WTC11 (cell line): Measurements from ENCODE around the gene FBXO30. TPM values are rescaled to one million over a fixed set of nuclear protein-coding genes. Genes with fewer than 3 reads are reported as not detected.

ENCODE experiments used
- ATAC-seq: fragments of 200-7000 bp; cut with Tn5 transposase; 2 replicates; pipeline ENCODE4 v1.10.0; 2021; ENCODE audit warnings: mild to moderate bottlenecking, moderate library complexity
- CTCF ChIA-PET: fragments of 300-600 bp; sonication (Branson Sonifier 250); formaldehyde crosslinking; loops from one replicate; lab custom pipeline; 2021; ENCODE audit warnings: antibody characterized with exemption; lab: Charles Lee
- POLR2A ChIA-PET: fragments of 350-600 bp; sonication (Branson Sonifier 250); formaldehyde crosslinking; loops from one replicate; lab custom pipeline; 2021; ENCODE audit warnings: antibody characterized with exemption; lab: Charles Lee
- DNase-seq: peaks from one replicate; pipeline ENCODE4 v3.0.0; 2021; ENCODE audit warnings: low spot score
- H3K27ac Mint-ChIP-seq: 2 replicates; pipeline ENCODE4 v1.8.0; 2021; ENCODE audit warnings: mixed read lengths
- H3K27me3 Mint-ChIP-seq: 2 replicates; pipeline ENCODE4 v1.8.0; 2021; ENCODE audit warnings: low read depth, mild to moderate bottlenecking, moderate library complexity, mixed read lengths
- H3K36me3 Mint-ChIP-seq: 2 replicates; pipeline ENCODE4 v1.8.0; 2021; ENCODE audit warnings: mixed read lengths
- H3K4me1 Mint-ChIP-seq: 2 replicates; pipeline ENCODE4 v1.8.0; 2022; ENCODE audit warnings: mixed read lengths
- H3K4me3 Mint-ChIP-seq: 2 replicates; pipeline ENCODE4 v1.8.0; 2021; ENCODE audit warnings: mild to moderate bottlenecking, moderate library complexity, mixed read lengths
- H3K9me3 Mint-ChIP-seq: 2 replicates; pipeline ENCODE4 v1.8.0; 2021; ENCODE audit warnings: mixed read lengths
- ATF1 ChIP-seq: sonication (generic); formaldehyde crosslinking; IDR thresholded peaks from 2 replicates; pipeline ENCODE4 v1.8.1; 2023; ENCODE audit warnings: mild to moderate bottlenecking, moderate library complexity, missing genetic modification reagents
- CREM ChIP-seq: sonication (generic); formaldehyde crosslinking; IDR thresholded peaks from 2 replicates; pipeline ENCODE4 v1.8.1; 2022; ENCODE audit warnings: mild to moderate bottlenecking, missing genetic modification reagents, moderate library complexity
- FOXJ3 ChIP-seq: sonication (generic); formaldehyde crosslinking; IDR thresholded peaks from 2 replicates; pipeline ENCODE4 v1.9.0; 2021; ENCODE audit warnings: missing genetic modification reagents, mild to moderate bottlenecking, borderline replicate concordance
- GABPB1 ChIP-seq: sonication (generic); formaldehyde crosslinking; IDR thresholded peaks from 2 replicates; pipeline ENCODE4 v1.8.1; 2023; ENCODE audit warnings: mild to moderate bottlenecking, missing genetic modification reagents
- NFATC4 ChIP-seq: fragments of 250-450 bp; sonication (Bioruptor Pico); IDR thresholded peaks from 2 replicates; pipeline ENCODE4 v1.9.0; 2021; ENCODE audit warnings: mild to moderate bottlenecking
- NFE2L1 ChIP-seq: sonication (generic); formaldehyde crosslinking; IDR thresholded peaks from 2 replicates; pipeline ENCODE4 v1.8.1; 2023; ENCODE audit warnings: missing genetic modification reagents
- RORB ChIP-seq: fragments of 250-450 bp; sonication (Bioruptor Pico); IDR thresholded peaks from 2 replicates; pipeline ENCODE4 v1.9.0; 2021; ENCODE audit warnings: mild to moderate bottlenecking
- TCF7 ChIP-seq: sonication (generic); formaldehyde crosslinking; IDR thresholded peaks from 2 replicates; pipeline ENCODE4 v1.8.0; 2022; ENCODE audit warnings: mild to moderate bottlenecking, low read depth, missing genetic modification reagents, moderate library complexity
- ZNF138 ChIP-seq: sonication (generic); formaldehyde crosslinking; conservative IDR thresholded peaks from 2 replicates; pipeline ENCODE4 v1.8.1; 2022; ENCODE audit warnings: mild to moderate bottlenecking, moderate library complexity, missing genetic modification reagents
- total RNA-seq: library from RNA; stranded (reverse); gene quantifications from 3 replicates; pipeline ENCODE4 v1.2.3, GENCODE V29; 2021
- TF ChIP-seq, protein P1 (sequence below): sonication (generic); formaldehyde crosslinking; IDR thresholded peaks from 2 replicates; pipeline ENCODE4 v1.8.1; 2023; ENCODE audit warnings: mild to moderate bottlenecking, missing genetic modification reagents
- TF ChIP-seq, protein P2 (sequence below): sonication (generic); formaldehyde crosslinking; IDR thresholded peaks from 2 replicates; pipeline ENCODE4 v1.8.1; 2022; ENCODE audit warnings: low read depth, mild to moderate bottlenecking, moderate library complexity, missing genetic modification reagents, borderline replicate concordance
- TF ChIP-seq, protein P3 (sequence below): sonication (generic); formaldehyde crosslinking; IDR thresholded peaks from 2 replicates; pipeline ENCODE4 v1.8.1; 2022; ENCODE audit warnings: mild to moderate bottlenecking, moderate library complexity, missing genetic modification reagents
- TF ChIP-seq, protein P4 (sequence below): fragments of 250-450 bp; sonication (Bioruptor Pico); IDR thresholded peaks from 2 replicates; pipeline ENCODE4 v1.9.0; 2021; ENCODE audit warnings: mild to moderate bottlenecking, borderline replicate concordance
- TF ChIP-seq, protein P5 (sequence below): sonication (generic); formaldehyde crosslinking; IDR thresholded peaks from 2 replicates; pipeline ENCODE4 v1.8.1; 2022; ENCODE audit warnings: missing genetic modification reagents, borderline replicate concordance
- TF ChIP-seq, protein P6 (sequence below): sonication (generic); formaldehyde crosslinking; IDR thresholded peaks from 2 replicates; pipeline ENCODE4 v1.8.0; 2023; ENCODE audit warnings: missing genetic modification reagents, mild to moderate bottlenecking, borderline replicate concordance
- TF ChIP-seq, protein P7 (sequence below): fragments of 250-450 bp; sonication (Bioruptor Pico); IDR thresholded peaks from 2 replicates; pipeline ENCODE4 v1.8.0; 2021; ENCODE audit warnings: mild to moderate bottlenecking

Gene FBXO30
- total RNA-seq, 1 experiment from 2014 or later = 11.8 TPM

DNA sequence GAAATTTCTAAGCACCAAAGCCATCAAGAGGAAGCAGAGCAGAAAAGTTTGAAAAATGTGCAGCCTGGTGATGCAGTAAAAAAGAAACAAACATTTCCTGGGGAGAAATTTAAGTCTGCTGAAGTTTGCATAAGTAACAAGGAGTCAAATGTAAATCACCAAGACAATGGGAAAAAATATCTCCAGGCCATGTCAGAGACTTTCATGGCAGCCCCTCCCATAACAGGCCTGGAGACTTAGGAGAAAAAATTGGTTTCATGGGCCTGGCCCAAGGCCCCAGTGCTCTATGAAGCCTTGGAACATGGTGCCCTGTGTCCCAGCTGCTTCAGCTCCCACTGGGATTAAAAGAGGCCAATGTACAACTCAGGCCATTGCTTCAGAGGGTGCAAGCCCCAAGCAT lies 49.1 kb downstream of the FBXO30 start (continued):
- TF ChIP-seq, protein P1, sequence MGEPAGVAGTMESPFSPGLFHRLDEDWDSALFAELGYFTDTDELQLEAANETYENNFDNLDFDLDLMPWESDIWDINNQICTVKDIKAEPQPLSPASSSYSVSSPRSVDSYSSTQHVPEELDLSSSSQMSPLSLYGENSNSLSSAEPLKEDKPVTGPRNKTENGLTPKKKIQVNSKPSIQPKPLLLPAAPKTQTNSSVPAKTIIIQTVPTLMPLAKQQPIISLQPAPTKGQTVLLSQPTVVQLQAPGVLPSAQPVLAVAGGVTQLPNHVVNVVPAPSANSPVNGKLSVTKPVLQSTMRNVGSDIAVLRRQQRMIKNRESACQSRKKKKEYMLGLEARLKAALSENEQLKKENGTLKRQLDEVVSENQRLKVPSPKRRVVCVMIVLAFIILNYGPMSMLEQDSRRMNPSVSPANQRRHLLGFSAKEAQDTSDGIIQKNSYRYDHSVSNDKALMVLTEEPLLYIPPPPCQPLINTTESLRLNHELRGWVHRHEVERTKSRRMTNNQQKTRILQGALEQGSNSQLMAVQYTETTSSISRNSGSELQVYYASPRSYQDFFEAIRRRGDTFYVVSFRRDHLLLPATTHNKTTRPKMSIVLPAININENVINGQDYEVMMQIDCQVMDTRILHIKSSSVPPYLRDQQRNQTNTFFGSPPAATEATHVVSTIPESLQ (CRISPR knock-in tag) = no peak
- TF ChIP-seq NFE2L1 (no peak), FOXJ3 (CRISPR knock-in tag) (no peak), RORB (CRISPR knock-in tag) (no peak), TCF7 (CRISPR knock-in tag) (no peak), ATF1 (CRISPR knock-in tag) (no peak), CREM (CRISPR knock-in tag) (no peak)
- TF ChIP-seq, protein P2, sequence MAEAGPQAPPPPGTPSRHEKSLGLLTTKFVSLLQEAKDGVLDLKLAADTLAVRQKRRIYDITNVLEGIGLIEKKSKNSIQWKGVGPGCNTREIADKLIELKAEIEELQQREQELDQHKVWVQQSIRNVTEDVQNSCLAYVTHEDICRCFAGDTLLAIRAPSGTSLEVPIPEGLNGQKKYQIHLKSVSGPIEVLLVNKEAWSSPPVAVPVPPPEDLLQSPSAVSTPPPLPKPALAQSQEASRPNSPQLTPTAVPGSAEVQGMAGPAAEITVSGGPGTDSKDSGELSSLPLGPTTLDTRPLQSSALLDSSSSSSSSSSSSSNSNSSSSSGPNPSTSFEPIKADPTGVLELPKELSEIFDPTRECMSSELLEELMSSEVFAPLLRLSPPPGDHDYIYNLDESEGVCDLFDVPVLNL (CRISPR knock-in tag) = no peak
- TF ChIP-seq, all 79 proteins: peak for 0

DNA sequence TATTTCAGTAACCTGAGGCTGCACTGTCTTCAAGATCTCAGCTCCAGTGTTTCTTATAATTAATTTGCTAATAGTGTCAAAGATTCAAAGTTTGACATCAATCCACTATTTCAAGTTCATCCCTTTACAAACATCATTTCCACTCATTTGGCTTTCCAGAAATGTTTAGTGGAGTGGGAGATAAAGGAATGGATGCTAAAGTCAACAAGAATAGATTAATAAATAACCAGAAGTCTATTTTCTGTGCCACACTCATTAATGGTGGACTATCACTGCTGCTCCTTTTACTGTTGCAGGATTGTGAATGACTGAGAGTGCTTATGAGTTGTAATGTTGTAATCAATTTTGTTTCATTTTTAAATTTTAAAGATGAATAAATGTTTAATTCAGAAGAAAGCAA lies 50.9 kb downstream of the FBXO30 start:
- Mint-ChIP-seq H3K9me3 (peaks cover 22% of the 10 kb centered on the region), H3K27me3 (no peaks in the 10 kb centered on the region), H3K36me3 (no peaks in the 10 kb centered on the region), H3K27ac (no peak overlapping the region), H3K4me1 (peaks cover 4% of the 10 kb centered on the region), H3K4me3 (no peak overlapping the region)
- TF ChIP-seq, protein P3, sequence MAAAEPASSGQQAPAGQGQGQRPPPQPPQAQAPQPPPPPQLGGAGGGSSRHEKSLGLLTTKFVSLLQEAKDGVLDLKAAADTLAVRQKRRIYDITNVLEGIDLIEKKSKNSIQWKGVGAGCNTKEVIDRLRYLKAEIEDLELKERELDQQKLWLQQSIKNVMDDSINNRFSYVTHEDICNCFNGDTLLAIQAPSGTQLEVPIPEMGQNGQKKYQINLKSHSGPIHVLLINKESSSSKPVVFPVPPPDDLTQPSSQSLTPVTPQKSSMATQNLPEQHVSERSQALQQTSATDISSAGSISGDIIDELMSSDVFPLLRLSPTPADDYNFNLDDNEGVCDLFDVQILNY (CRISPR knock-in tag) = no peak
- TF ChIP-seq, protein P4, sequence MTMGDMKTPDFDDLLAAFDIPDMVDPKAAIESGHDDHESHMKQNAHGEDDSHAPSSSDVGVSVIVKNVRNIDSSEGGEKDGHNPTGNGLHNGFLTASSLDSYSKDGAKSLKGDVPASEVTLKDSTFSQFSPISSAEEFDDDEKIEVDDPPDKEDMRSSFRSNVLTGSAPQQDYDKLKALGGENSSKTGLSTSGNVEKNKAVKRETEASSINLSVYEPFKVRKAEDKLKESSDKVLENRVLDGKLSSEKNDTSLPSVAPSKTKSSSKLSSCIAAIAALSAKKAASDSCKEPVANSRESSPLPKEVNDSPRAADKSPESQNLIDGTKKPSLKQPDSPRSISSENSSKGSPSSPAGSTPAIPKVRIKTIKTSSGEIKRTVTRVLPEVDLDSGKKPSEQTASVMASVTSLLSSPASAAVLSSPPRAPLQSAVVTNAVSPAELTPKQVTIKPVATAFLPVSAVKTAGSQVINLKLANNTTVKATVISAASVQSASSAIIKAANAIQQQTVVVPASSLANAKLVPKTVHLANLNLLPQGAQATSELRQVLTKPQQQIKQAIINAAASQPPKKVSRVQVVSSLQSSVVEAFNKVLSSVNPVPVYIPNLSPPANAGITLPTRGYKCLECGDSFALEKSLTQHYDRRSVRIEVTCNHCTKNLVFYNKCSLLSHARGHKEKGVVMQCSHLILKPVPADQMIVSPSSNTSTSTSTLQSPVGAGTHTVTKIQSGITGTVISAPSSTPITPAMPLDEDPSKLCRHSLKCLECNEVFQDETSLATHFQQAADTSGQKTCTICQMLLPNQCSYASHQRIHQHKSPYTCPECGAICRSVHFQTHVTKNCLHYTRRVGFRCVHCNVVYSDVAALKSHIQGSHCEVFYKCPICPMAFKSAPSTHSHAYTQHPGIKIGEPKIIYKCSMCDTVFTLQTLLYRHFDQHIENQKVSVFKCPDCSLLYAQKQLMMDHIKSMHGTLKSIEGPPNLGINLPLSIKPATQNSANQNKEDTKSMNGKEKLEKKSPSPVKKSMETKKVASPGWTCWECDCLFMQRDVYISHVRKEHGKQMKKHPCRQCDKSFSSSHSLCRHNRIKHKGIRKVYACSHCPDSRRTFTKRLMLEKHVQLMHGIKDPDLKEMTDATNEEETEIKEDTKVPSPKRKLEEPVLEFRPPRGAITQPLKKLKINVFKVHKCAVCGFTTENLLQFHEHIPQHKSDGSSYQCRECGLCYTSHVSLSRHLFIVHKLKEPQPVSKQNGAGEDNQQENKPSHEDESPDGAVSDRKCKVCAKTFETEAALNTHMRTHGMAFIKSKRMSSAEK (CRISPR knock-in tag) = no peak
- TF ChIP-seq GABPB1 (CRISPR knock-in tag) (no peak), NFATC4 (CRISPR knock-in tag) (no peak), ZNF138 (no peak), CREM (CRISPR knock-in tag) (no peak)
- TF ChIP-seq, protein P5, sequence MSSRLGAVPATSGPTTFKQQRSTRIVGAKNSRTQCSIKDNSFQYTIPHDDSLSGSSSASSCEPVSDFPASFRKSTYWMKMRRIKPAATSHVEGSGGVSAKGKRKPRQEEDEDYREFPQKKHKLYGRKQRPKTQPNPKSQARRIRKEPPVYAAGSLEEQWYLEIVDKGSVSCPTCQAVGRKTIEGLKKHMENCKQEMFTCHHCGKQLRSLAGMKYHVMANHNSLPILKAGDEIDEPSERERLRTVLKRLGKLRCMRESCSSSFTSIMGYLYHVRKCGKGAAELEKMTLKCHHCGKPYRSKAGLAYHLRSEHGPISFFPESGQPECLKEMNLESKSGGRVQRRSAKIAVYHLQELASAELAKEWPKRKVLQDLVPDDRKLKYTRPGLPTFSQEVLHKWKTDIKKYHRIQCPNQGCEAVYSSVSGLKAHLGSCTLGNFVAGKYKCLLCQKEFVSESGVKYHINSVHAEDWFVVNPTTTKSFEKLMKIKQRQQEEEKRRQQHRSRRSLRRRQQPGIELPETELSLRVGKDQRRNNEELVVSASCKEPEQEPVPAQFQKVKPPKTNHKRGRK (CRISPR knock-in tag) = no peak
- TF ChIP-seq, protein P6, sequence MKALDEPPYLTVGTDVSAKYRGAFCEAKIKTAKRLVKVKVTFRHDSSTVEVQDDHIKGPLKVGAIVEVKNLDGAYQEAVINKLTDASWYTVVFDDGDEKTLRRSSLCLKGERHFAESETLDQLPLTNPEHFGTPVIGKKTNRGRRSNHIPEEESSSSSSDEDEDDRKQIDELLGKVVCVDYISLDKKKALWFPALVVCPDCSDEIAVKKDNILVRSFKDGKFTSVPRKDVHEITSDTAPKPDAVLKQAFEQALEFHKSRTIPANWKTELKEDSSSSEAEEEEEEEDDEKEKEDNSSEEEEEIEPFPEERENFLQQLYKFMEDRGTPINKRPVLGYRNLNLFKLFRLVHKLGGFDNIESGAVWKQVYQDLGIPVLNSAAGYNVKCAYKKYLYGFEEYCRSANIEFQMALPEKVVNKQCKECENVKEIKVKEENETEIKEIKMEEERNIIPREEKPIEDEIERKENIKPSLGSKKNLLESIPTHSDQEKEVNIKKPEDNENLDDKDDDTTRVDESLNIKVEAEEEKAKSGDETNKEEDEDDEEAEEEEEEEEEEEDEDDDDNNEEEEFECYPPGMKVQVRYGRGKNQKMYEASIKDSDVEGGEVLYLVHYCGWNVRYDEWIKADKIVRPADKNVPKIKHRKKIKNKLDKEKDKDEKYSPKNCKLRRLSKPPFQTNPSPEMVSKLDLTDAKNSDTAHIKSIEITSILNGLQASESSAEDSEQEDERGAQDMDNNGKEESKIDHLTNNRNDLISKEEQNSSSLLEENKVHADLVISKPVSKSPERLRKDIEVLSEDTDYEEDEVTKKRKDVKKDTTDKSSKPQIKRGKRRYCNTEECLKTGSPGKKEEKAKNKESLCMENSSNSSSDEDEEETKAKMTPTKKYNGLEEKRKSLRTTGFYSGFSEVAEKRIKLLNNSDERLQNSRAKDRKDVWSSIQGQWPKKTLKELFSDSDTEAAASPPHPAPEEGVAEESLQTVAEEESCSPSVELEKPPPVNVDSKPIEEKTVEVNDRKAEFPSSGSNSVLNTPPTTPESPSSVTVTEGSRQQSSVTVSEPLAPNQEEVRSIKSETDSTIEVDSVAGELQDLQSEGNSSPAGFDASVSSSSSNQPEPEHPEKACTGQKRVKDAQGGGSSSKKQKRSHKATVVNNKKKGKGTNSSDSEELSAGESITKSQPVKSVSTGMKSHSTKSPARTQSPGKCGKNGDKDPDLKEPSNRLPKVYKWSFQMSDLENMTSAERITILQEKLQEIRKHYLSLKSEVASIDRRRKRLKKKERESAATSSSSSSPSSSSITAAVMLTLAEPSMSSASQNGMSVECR (CRISPR knock-in tag) = no peak
- TF ChIP-seq, protein P7, sequence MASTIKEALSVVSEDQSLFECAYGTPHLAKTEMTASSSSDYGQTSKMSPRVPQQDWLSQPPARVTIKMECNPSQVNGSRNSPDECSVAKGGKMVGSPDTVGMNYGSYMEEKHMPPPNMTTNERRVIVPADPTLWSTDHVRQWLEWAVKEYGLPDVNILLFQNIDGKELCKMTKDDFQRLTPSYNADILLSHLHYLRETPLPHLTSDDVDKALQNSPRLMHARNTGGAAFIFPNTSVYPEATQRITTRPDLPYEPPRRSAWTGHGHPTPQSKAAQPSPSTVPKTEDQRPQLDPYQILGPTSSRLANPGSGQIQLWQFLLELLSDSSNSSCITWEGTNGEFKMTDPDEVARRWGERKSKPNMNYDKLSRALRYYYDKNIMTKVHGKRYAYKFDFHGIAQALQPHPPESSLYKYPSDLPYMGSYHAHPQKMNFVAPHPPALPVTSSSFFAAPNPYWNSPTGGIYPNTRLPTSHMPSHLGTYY (CRISPR knock-in tag) = no peak
- POLR2A ChIA-PET = no interaction called here
- CTCF ChIA-PET = no interaction called here
- DNase-seq (no peak), ATAC-seq (no peak)
